Fibroblast of skin of back (primary cell): Measurements from ENCODE around the gene CCDC33.
"Not testable (repeated sequence)": the region's sequence is repeated elsewhere in the genome, so short reads cannot be mapped to it uniquely, and the experiment has no call there.

ENCODE experiments used
- DNase-seq: peaks from one replicate; pipeline ENCODE4 v3.0.0-alpha.2; 2013

CCDC33 gene

GRCh38 chr15:74336061-74337005, 100.2 kb downstream of the CCDC33 start:
- peak; percentile 25 for DNase-seq

DNA sequence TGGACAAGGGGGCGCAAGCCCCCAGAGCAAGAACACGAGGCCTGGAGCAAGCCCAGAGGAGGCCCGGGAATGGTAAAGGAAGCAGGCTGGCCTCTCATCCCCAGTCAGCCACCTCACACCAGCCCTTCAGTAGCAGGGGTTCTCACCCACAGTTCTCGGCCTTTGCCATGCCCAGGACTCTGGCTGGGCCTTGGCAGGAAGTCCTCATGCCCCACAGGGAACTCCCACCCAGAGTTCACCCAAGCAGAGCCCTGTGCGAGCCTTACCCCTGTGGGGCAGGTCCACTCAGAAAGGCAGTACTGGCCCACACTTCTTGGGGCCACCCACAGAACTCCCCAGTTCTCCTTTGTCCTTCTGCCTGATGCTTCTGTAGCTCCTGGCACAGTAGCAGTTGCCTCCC, 101.0 kb downstream of the CCDC33 start:
- no peak for DNase-seq

- no peak for DNase-seq
Observed at GRCh38 chr15:74337607-74338211, 101.6 kb downstream of the CCDC33 start.

DNA sequence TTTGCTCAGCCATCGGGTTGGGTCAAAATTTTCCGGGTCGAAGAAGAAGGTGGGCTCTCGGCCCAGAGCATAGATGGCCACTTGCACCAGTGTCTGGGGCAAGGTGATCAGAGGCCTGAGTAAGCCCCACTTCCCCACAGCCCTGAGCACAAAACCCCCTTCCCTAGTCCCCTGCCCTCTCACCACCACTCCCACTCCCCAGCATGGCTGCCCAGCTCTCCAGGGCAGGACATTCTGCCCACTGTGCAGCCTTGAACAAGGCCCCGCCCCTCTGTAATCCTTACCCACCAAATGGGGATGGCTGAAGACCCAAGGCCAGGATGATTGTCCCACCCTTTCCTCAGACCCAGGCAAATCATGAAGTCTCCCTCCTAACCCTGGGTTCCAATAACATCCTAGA, 102.5 kb downstream of the CCDC33 start:
- no peak for DNase-seq

GRCh38 chr15:74339371-74339770, 103.2 kb downstream of the CCDC33 start:
- no peak for DNase-seq

- DNase-seq, result peak; percentile 46
Observed at GRCh38 chr15:74340150-74340549, 104.0 kb downstream of the CCDC33 start.

DNA sequence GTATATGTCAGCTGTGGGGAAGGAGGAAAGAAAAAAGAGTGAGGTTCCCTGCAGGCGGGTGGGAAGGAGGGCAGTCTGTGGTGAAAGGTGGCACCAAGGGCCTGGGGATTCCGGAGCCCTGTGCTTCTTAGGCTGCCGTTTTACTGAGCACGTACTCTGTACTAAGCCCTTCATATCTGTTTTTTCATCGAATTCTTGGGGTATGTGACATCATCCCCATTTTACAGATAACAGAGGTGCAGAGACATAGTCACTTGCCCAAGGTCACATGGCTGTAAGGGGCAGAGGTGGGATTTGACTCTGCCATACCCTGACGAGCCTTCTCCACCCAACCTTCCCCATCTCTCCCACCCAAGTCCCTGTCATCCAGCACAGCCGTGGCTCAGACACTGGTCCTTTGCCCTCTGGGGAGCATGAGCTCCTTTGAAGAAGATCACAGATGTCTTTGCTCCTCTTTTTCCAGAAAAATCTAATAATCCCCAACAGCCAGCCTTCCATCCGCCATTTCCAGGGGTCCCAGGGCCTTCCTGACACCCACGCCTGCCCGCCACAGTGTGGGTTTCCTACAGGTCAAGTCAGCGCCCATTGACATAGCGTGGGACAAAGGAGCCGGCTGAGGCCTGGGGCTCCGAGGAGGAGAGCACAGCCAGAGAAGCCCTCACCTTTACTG, 107.1 kb downstream of the CCDC33 start:
- DNase-seq, result no peak

GRCh38 chr15:74343797-74344127, 107.6 kb downstream of the CCDC33 start:
- DNase-seq, result no peak

DNA sequence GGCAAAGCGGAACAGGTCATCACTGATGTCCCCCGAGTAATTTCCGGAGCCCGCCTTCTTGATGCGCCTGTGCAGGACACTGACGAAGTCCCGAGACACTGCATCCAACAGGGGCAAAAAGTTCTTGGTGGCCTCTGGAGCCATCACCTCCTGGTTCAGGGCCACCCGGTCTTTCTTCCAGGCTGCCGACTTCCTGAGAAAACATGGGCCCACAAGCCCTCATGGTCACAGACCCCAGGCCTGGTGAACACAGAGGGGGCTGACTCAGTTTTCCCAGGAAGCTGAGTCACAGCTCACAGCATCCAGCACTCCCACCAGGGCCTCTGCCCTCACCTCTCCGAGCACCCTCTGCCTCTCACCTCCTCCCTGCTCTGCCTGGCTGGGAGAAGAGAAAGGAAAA, 108.9 kb downstream of the CCDC33 start:
- DNase-seq, result peak; percentile 54

DNA sequence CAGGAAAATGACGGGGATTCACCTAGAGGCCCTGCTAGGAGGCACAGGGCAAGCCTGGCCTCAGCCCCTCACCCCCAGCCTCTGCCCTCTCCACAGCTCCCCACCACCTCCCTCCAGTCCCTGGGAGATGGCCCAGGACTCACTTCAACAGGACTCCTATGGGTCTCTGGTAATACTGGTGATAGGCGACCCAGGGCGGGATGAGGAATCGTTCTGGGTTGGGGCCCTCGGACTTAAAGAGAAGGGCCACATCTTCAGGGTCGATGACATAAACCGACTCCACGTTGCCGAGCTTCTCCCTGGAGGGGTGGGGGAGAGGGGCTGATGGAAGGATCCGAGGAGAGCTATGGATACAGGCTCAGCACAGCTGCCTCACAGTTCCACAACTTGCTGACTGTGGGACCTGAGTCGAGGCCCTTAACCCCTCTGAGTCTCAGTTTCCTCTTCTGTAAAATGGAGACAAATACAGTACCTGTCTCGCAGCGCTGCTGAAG, 111.7 kb downstream of the CCDC33 start:
- DNase-seq, result no peak

DNA sequence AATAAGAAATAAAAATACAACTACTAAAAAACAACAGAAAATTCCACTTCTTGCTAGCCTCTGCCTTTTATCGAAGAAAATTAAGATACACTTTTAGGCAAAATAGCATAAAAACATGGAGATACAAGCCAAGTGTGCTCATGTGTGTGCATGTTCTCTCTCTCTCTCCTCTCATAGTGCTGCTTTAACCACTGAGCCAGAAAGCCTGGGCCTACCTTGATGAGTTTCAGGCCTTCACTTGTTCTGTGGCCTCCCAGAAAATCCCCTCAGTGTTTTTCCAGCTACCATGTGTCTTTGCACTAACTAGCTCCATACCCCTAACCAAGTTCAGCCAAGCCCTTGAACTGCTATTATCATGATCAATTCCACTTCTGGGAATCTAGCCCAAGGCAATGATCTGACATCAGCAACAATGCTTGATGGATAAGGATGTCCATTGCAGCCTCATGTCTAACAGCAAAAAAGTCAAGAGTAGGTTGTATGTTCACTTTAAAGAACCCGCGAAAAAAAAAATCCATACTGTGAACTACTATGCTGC, 113.2 kb downstream of the CCDC33 start:
- DNase-seq, result no peak

GRCh38 chr15:74350295-74351275, 114.5 kb downstream of the CCDC33 start:
- DNase-seq, result no peak

DNA sequence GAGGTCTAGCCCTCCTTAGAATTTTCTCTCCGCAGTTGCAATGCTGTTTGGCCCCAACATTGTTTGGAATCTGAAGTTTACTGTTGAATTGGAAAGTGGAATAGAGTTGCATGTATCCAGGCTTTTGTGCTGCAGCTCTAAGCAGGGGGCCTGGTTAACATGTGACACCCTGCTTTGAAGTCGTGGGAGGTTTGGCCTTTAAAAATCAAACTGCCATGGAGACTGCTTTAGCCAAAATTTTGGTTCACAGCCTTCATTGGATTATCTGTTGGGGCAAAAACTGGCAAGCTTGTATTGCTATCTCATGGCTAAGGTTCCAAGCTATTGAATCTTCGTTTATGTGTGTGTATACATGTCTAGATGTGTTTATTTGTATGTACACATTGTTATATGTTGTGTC, 115.5 kb downstream of the CCDC33 start:
- no peak for DNase-seq

GRCh38 chr15:74352393-74352910, 116.3 kb downstream of the CCDC33 start:
- DNase-seq, result no peak

DNA sequence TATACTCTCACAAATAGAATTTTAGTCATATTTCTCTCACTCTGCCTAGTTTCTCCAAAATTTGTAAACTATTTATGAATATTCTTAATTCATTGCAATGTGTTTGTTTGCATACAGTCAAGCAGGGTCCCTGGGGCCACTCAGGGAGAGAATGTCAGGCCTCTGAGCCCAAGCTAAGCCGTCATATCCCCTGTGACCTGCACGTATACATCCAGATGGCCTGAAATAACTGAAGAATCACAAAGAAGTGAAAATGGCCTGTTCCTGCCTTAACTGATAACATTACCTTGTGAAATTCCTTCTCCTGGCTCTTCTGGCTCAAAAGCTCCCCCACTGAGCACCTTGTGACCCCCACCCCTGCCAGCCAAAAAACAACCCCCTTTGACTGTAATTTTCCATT, 117.9 kb downstream of the CCDC33 start:
- not testable (repeated sequence) for DNase-seq

DNA sequence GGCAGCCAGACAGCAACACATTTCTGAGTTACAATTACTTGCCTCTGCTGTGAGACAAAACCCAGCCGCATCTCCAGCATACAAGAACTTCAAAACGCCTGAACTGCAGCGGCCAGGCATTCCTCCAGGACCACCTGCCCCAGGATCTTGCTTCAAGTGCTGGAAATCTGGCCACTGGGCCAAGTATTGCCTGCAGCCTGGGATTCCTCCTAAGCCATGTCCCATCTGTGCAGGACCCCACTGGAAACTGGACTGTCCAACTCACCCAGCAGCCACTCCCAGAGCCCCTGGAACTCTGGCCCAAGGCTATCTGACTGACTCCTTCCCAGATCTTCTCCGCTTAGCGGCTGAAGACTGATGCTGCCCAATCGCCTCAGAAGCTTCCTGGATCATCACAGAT, 119.9 kb downstream of the CCDC33 start:
- DNase-seq, result not testable (repeated sequence)

GRCh38 chr15:74357514-74357913, 121.4 kb downstream of the CCDC33 start:
- not testable (repeated sequence) for DNase-seq

GRCh38 chr15:74359376-74359775, 123.2 kb downstream of the CCDC33 start:
- DNase-seq, result not testable (repeated sequence)

GRCh38 chr15:74360855-74361254, 124.7 kb downstream of the CCDC33 start:
- not testable (repeated sequence) for DNase-seq

DNA sequence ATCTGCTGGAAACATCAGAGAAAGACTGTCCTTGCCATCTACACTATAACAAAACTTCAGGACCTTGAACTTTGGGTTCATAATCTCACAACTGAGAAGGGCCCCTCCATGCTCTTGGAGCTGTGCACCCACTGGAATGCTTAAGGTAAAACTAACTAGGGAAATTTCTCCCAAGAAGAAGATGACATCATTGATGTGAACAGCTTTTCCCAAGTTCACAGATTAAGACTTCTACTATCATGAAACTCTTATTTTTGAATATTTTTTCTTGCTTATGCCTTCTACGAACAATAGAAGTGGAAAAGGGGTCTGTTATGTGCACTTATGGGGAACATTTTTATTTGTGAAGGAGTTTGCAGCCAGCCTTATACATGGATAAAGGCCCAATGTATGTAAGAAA, 126.4 kb downstream of the CCDC33 start:
- no peak for DNase-seq

- DNase-seq, result no peak
Observed at GRCh38 chr15:74364936-74365597, 128.9 kb downstream of the CCDC33 start.
